Skin of body (tissue), 2 donors: ENCODE measurements around the gene PTPN7. TPM values are rescaled to one million over a fixed set of nuclear protein-coding genes. Genes with fewer than 3 reads are reported as not detected.
"Not testable (repeated sequence)": the region's sequence is repeated elsewhere in the genome, so short reads cannot be mapped to it uniquely, and the experiment has no call there.

Experiments used
- DNase-seq: peaks from one replicate; lab custom pipeline; 2025; lab: John Stamatoyannopoulos, UW
- total RNA-seq: library from RNA; depleted of rRNA; stranded (reverse); fragments of >200 nt; gene quantifications from one replicate; pipeline ENCODE4 v1.2.3, GENCODE V29; 2014

The PTPN7 gene
- total RNA-seq, 1 donor from 2014 or later = 1.4 TPM

DNA sequence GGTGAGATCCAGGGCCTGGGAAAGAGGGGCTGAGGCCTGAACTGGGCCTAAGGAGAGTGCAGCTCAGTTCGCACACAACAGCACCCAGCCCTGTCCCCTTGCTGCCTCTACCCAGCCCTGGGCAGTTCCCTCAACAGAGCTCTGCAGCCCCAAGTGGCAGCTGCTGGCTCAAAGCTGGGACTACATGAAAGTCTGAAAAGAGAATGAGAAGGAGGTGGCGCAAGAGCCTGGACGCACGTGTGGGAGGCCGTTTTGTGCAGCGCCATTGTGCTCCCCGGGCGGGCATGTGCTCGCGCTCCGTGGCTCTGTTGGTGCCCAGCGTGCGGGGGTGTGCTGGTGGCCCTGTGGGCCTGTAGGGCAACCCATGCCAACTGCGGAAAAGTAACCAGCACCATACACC, 27.4 kb downstream of the PTPN7 start:
- DNase-seq = no peak

DNA sequence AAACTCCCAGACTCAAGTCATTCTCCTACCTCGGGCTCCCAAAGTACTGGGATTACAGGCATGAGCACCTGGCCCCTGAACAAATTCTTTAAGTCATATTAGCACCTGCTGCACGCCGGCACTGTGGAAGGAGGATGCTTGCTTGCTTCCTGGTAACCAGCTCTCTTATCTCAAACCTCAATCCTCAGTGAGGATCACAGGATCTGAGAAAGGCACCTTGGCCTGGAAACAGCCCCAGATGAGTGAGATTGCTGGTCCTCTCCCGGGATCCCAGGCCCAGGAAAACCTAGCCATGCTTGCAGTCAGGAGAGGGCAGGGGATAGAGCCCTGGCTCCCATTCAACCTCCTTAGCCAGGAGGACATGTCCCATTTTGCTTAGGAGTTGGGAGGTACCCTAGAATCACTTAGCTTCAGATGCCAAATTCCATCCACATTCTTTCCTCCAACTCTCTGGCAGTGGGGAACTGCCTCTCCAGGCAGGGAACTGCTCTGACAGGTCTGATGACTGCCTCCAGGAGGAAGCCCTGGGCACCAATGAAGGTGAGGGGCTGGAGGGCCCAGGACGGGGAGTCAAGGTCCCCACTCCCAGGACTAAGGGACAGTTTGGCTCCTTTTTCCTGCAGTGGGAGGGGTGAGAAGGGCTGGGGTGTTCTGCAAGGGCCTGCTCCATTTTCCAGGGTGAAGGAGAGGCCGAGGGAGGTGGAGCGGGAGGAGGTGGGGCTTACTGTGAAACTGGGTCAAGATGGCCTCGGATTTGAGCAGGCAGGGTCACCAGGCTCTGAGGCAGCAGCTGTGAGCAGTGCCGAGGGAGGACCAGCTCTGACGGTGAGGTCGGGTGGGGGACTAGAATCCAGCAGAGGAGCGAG, 28.2 kb downstream of the PTPN7 start:
- DNase-seq = no peak

DNA sequence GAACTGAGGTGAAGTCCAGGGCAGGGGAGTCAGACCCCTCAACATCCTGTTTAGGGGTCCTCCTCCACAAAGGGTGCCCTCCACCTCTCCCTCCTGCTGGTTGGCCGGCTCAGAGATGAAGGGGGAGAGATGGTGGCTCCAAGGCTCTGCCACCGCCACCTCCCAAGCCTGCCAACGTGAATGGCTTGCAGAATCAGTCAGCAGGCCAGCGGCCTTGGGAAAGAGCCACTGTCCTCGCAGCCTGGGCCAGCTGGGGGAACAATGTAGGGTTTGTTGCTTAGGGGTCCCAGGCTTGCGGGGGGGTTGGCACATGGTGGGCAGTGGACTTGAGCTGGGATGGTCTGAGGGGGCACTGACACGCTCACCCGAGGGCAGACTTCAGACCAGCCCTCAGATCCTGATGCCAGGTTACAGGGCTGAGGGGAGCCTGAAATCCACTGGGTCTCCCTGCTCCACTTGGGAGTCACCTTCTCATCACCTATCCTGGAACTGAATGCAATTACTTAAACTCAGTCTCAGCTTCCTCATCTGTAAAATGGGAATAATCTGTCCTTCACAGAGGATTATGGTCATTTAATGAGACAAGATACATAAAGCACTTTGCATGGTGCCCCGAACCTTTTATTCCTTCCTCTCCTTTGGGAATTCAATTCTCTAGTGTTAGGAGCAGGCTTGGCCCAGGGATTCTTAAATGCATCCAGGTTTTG, 29.4 kb downstream of the PTPN7 start:
- no peak for DNase-seq

DNA sequence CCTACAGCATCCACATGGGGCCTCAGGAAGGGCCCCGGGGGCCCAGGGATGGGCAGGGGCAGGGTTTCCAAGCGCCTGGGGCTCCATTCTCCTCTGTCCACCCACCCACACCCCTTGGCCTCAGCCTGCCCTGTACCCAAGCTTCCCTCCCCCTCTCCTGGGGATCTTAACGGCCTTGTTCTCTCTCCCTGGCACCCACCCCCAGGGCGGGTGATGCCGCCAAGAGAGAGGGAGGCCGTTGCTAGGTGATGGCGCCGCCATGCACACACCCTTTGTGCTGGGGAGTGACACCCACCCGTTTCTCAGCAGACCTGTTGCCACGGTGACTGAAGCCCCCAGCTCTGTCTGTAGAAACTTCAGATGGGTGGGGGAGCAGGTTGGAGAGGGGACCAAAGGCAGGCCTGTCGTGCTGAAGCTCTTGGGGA, 30.1 kb downstream of the PTPN7 start:
- DNase-seq = no peak

DNA sequence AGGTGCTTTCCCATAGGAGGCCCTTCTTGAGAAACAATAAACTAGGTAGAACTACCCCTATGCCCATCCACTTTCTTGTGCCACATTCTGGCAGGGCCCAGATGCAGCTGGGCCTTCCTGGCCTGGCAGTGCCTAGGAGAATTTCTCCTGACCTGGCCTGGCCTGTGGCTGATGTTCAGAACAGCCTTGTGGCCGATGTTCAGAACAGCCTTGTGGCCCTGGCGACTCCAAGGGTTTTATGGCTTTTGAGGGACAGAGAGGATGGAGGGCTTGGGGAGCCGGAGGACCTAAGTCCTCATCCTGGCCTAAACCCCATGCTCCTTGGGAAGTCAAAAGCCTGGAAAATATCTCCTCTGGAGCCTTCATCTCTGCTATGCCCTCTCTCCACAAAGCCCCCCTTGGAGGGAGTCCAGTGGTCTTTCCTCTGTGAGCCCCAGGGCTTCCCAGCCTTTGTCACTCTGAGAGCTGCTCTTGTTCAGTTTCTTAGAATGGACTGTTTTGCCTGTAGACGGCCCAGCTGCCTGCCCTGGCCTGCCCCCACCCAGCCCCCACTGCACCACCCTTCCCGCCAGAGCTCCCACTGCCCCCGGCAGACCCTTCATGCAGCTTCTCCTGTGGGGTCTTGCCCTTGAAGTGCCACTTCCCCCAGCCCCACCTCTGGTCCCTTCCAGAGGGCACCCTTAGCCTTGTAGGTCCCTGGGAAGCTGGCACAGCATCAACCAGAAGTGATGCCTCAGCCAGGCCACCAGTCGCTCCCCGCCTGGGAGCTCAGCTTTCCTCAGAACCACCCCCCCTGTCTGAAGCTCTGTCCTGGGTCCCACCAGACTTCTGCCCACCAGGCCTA, 30.7 kb downstream of the PTPN7 start:
- no peak for DNase-seq

DNA sequence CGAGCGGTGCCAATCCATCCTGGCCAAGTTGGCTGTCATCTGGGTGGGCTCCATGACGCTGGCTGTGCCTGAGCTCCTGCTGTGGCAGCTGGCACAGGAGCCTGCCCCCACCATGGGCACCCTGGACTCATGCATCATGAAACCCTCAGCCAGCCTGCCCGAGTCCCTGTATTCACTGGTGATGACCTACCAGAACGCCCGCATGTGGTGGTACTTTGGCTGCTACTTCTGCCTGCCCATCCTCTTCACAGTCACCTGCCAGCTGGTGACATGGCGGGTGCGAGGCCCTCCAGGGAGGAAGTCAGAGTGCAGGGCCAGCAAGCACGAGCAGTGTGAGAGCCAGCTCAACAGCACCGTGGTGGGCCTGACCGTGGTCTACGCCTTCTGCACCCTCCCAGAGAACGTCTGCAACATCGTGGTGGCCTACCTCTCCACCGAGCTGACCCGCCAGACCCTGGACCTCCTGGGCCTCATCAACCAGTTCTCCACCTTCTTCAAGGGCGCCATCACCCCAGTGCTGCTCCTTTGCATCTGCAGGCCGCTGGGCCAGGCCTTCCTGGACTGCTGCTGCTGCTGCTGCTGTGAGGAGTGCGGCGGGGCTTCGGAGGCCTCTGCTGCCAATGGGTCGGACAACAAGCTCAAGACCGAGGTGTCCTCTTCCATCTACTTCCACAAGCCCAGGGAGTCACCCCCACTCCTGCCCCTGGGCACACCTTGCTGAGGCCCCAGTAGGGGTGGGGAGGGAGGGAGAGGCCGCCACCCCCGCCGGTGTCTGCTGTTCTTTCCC, 32.4 kb downstream of the PTPN7 start:
- DNase-seq = no peak

DNA sequence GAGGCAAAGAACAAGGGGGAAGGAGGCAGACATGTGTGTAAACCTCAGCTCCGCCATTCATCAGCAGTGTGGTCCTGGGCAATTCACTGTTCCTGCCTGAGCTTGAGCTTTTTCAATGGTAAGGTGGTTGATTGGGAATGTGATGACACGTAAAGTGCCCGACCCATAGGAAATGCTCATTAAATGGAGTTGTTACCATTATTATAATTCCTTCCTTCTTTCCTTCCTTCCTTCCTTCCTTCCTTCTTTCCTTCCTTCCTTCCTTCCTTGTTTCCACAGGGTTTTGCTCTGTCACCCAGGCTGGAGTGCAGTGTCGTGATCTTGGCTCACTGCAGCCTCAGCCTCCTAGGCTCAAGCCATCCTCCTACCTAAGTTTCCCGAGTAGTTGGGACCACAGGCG, 33.3 kb downstream of the PTPN7 start:
- no peak for DNase-seq

DNA sequence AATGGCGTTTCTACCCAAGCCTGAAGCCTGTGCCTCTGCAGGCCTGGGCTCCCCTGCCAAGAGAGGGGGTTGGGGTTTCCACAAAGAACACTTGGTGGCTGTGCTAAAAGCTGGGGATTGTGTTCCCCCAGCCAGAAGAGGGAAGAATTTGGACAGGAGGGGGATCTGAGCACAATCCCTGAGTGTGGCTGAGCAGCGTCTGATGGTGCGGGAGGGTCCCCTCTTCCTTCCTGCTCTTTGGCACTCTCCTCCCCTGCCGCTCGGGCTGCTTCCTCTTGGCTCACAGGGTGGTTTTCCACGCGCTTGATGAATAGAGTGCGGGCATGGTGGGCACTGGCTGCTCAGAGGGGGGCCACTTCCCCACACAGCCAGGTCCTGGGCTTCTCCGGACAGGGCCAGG, 34.0 kb downstream of the PTPN7 start:
- no peak for DNase-seq

DNA sequence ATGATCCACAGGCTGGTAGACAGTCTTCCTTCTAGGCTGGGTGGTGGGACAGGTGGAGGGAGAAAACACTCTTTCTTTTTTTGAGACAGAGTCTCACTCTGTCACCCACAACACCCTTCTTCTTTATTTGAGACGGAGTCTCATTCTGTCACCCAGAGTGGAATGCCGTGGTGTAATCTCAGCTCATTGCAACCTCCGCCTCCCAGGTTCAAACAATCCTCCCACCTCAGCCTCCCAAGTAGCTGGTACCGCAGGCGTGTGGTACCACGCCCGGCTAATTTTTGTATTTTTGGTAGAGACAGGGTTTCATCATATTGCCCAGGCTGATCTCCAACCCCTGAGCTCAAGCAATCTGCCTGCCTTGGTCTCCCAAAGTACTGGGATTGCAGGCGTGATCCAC, 34.8 kb downstream of the PTPN7 start:
- no peak for DNase-seq

DNA sequence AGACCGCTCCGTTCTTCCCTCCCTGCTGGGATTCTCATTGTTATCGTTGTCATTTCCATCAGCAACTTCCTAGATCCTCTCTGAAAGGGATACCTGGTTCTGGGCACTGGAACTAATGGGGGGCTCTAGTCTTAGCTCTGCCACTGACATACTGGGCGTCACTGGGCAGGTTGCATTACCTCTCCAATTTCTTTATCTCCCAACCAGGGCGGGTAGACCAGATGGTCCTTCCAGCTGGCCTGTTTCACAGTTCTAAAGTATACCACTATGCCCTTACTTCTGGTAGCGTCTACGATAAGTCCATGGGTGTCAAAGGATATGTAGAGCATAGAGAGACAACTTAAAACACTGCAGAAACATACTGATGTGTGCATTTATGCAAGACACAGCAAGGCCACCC, 36.3 kb downstream of the PTPN7 start:
- DNase-seq = no peak

DNA sequence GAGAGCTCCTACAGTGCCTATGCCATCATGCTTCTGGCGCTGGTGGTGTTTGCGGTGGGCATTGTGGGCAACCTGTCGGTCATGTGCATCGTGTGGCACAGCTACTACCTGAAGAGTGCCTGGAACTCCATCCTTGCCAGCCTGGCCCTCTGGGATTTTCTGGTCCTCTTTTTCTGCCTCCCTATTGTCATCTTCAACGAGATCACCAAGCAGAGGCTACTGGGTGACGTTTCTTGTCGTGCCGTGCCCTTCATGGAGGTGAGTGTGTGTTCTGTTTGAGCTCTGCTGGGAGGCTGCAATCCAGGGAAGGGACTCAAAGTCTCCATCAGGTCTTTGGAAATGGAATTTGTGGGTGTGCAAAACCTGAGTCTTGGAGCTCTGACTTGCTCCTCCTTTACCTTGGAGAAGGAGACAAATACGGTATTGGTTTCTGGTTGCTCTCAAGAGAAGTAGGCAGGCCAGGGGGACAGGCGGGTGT, 37.0 kb downstream of the PTPN7 start:
- DNase-seq = no peak

DNA sequence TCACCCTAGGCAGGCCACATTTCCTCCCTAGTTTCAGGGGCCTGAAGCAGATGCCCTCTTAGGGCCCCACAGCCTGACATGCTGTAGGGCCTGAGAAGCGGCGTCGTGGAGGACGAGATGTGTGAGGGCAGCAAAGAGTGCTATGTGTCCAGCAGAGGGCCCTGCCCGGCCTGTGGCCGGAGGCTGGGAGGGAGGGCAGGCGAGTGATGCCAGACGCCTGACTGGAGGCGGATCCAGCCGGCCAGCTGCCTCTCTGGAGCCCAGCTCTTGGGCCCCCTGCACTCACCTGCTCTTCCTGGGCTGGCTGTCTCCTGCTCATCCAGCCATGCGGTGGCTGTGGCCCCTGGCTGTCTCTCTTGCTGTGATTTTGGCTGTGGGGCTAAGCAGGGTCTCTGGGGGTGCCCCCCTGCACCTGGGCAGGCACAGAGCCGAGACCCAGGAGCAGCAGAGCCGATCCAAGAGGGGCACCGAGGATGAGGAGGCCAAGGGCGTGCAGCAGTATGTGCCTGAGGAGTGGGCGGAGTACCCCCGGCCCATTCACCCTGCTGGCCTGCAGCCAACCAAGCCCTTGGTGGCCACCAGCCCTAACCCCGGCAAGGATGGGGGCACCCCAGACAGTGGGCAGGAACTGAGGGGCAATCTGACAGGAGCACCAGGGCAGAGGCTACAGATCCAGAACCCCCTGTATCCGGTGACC, 37.6 kb downstream of the PTPN7 start, which contains the start of gene GPR37L1:
Gene GPR37L1 (plus strand): TSS at position 279 of the 697 bp plus-strand sequence. CDS start 47 bp downstream, at position 326.
- DNase-seq = no peak

DNA sequence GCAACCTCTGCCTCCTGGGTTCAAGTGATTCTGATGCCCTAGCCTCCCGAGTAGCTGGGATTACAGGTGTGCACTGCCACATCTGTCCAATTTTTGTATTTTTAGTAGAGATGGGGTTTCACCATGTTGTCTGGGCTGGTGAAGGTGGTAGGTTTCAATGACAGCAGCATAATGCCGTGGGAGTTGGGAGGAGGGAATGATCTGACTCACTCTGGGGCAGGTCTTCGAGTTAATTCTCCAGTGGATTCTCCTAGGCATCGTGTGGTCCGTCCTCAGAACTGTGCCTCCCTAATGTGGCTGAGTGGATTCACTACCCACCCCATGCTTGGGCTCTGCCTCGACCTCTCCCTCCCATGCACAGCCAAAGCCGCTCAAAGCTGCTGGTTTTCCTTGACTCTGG, 39.4 kb downstream of the PTPN7 start:
- no peak for DNase-seq

DNA sequence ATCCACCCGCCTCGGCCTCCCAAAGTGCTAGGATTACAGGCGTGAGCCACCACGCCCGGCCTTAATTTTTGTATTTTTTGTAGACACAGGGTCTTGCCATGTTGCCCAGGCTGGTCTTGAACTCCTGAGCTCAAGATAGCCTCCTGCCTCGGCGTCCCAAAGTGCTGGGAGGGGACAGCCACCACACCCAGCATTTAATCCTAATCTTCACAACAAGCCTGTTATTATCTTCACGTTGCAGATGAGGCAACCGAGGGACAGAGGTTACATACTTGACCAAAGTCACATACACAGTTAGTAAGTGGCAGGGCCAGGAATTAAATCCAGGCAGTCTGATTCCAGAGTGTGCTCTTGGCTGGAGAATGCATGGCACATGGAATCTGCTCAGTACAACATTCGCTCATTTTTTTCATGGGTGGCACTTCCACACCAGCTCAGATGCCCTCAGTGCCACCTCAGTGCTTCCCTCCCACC, 42.5 kb downstream of the PTPN7 start:
- DNase-seq = no peak

DNA sequence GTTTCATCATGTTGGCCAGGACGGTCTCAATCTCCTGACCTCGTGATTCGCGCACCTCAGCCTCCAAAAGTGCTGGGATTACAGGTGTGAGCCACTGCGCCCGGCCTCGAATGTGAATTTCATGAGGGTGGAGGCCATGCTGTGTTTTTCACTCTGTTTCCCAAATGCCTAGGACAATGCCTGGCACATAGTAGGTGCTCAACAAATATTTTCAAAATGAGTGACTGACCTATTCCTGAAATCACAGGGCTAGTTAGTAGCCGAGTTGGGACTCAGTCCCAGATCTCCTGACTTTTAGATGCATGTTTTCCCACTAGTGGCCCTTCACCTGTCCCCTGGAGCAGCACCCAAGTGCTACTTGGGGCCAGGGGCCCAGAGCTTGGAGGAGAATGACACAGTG, 44.1 kb downstream of the PTPN7 start:
- DNase-seq = no peak

DNA sequence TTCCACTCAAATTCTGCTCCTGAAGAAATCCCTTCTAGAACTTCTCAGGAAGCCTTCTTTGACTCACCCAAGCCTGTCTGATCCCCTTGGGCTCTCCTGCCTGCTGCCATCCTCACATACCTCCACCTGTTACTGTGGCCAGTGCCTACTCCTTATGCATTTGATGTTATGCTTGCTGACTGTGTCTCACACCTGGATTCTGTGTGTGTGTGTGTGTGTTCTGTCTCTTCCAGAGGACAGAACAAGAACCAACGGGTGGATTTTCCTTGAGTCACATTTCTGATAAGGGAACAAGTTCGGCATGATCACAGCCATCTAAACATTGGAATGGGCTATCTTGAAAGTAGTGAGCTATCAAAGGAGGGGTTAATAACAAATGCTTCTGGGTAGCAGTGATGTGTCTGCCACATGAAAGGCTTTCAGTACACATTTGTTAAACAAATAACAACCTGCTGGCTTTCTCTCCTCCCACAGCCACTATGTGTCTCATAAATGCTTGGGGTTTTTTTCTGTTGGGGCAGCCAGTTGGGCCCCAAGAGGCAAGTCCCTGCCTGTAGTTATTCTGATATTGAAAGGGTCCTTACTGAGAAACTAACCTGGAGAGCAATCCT, 46.6 kb downstream of the PTPN7 start:
- no peak for DNase-seq

DNA sequence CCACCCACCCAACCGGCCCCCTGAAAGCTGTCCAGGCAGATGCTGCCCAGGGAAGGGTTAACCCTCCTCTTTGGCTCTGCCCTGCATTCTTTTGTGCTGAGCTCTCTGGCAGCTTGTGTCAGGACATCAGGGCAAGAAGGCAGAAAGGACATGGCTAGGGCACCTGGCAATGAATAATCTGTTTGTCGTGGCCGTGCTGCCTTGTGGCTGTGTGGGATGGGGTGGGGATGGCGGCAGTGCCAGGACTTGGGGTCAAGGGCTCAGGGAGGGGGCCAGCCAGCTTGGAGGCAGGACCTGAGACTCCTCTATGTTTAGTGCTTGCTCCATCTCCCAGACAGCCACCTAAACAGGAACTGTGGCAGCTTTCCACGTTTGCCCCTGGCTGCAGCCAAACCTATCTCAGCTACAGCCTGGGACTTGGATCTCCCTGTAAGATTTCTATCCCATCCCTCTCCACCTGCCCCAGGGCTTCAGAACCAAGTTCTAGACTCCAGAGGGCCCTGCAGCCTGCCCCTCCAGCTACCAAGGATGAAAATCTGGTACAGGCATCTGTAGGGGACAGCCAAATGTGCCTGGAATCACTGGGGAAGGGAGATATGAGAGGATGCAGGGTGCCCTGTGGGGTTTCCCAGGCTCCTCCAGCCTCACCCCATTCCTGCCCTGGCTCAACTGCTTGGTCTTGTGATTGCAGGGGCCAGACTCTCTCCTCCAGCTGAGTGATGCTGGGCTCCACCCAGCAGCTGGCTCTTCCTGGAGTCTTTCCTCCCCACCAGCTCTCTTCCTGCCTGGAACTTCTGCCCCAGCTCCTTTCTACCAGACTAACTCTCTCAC, 47.3 kb downstream of the PTPN7 start:
- no peak for DNase-seq

DNA sequence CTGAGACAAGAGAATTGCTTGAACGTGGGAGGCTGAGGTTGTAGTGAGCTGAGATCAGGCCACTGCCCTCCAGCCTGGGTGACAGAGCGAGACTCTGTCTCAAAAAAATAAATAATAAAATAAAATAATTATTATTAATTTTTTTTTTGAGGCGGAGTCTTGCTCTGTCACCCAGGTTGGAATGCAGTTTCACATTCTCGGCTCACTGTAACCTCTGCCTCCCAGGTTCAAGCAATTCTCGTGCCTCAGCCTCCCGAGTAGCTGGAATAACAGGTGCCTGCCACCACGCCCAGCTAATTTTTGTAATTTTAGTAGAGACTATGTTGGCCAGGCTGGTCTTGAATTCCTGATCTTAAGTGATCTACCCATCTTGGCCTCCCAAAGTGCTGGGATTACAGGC, 48.8 kb downstream of the PTPN7 start:
- DNase-seq = not testable (repeated sequence)

DNA sequence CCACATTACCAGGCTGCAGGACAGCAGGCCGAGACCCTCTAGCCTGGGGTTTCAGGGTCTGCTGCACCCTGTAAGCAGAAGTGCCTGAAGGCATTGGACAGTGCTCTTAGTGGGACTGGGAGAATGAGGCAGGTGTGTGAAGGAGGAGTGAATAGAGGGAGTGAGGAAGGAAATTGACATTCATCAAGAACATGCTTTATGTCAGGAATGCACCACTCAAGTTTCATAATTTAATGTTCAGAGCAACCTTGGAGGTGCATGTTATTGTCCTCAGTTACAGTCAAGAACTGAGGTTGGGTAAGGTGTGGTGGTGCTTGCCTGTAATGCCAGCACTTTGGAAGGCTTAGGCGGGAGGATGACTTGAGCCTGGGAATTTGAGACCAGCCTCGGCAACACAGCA, 49.4 kb downstream of the PTPN7 start:
- no peak for DNase-seq
